CD4-positive, alpha-beta memory T cell (primary cell): Measurements from ENCODE around the gene SYTL3. TPM values are rescaled to one million over a fixed set of nuclear protein-coding genes. Genes with fewer than 3 reads are reported as not detected.
"Not testable (repeated sequence)": the region's sequence is repeated elsewhere in the genome, so short reads cannot be mapped to it uniquely, and the experiment has no call there.

Experiments used
- CTCF ChIA-PET: fragments of 350-600 bp; sonication (Branson Sonifier 250); formaldehyde crosslinking; loops from one replicate; lab custom pipeline; 2021; ENCODE audit warnings: inconsistent platforms; ENCODE audit not compliant: partially characterized antibody; lab: Charles Lee
- POLR2A ChIA-PET: fragments of 350-600 bp; sonication (Branson Sonifier 250); formaldehyde crosslinking; loops from one replicate; lab custom pipeline; 2021; ENCODE audit not compliant: partially characterized antibody; lab: Charles Lee
- DNase-seq, 5 donors: peaks; one replicate each; pipeline versions ENCODE4 v3.0.0 to v3.0.0-alpha.2; 2020 to 2022; ENCODE audit warnings: mixed read lengths in 1 of 5
- H3K27ac ChIP-seq: one replicate; pipeline ENCODE4 v1.7.0; 2013; ENCODE audit warnings: low read depth, low read length
- H3K27me3 ChIP-seq: 2 replicates; pipeline ENCODE4 v1.7.0; 2013; ENCODE audit warnings: mild to moderate bottlenecking, low read length, moderate library complexity; ENCODE audit not compliant: insufficient read depth
- H3K36me3 ChIP-seq: 2 replicates; pipeline ENCODE4 v1.7.0; 2013; ENCODE audit warnings: mild to moderate bottlenecking, low read length, moderate library complexity; ENCODE audit not compliant: insufficient read depth
- H3K4me1 ChIP-seq: 2 replicates; pipeline ENCODE4 v1.7.0; 2013; ENCODE audit warnings: mild to moderate bottlenecking, low read length, moderate library complexity; ENCODE audit not compliant: insufficient read depth
- H3K4me3 ChIP-seq, 2 donors: one replicate each; pipeline ENCODE4 v1.7.0; 2013; ENCODE audit warnings: low read length in 2 of 2, mild to moderate bottlenecking in 1 of 2
- H3K9me3 ChIP-seq, 2 donors: one replicate each; pipeline ENCODE4 v1.7.0; 2013; ENCODE audit warnings: low read length in 2 of 2, control low read depth in 1 of 2; ENCODE audit not compliant: control insufficient read depth in 1 of 2
- H3K27ac Mint-ChIP-seq, 7 donors: one replicate each; pipeline ENCODE4 v1.8.0; 2020 to 2021; ENCODE audit warnings: mixed read lengths in 7 of 7, mild to moderate bottlenecking in 6 of 7, inconsistent platforms in 3 of 7, moderate library complexity in 3 of 7
- H3K27me3 Mint-ChIP-seq, 2 donors: one replicate each; pipeline ENCODE4 v1.8.0; 2020 to 2021; ENCODE audit warnings: mixed read lengths in 2 of 2
- H3K36me3 Mint-ChIP-seq, 2 donors: one replicate each; pipeline ENCODE4 v1.8.0; 2020 to 2021; ENCODE audit warnings: mixed read lengths in 2 of 2, inconsistent platforms in 1 of 2, mild to moderate bottlenecking in 1 of 2
- H3K4me1 Mint-ChIP-seq, 4 donors: one replicate each; pipeline ENCODE4 v1.8.0; 2020 to 2021; ENCODE audit warnings: mixed read lengths in 4 of 4, mild to moderate bottlenecking in 1 of 4
- H3K4me3 Mint-ChIP-seq, 8 donors: one replicate each; pipeline ENCODE4 v1.8.0; 2020 to 2021; ENCODE audit warnings: mixed read lengths in 8 of 8, mild to moderate bottlenecking in 7 of 8, moderate library complexity in 6 of 8, inconsistent platforms in 3 of 8
- H3K9me3 Mint-ChIP-seq, 8 donors: one replicate each; pipeline ENCODE4 v1.8.0; 2020 to 2021; ENCODE audit warnings: mixed read lengths in 8 of 8, mild to moderate bottlenecking in 5 of 8, inconsistent platforms in 3 of 8, moderate library complexity in 1 of 8
- intact Hi-C: fragments of 100-400 bp; cut with micrococcal nuclease; formaldehyde crosslinking; loops from one replicate; pipeline ENCODE4 v1.15.1; 2023
- polyA plus RNA-seq, 2 donors: library from polyadenylated mRNA; unstranded; fragments of 300-500 nt; fragmentation: Illumina TruSeq; gene quantifications; one replicate each; pipeline ENCODE4 v1.2.3, GENCODE V29; 2021
- total RNA-seq, 2 experiments: library from RNA; stranded (reverse); gene quantifications; one replicate each; pipeline ENCODE4 v1.2.3, GENCODE V29; 2021

SYTL3 gene
- total and polyA plus RNA-seq, 4 experiments from 2014 or later: 11.9 to 24.3 (median 17.8) TPM

DNA sequence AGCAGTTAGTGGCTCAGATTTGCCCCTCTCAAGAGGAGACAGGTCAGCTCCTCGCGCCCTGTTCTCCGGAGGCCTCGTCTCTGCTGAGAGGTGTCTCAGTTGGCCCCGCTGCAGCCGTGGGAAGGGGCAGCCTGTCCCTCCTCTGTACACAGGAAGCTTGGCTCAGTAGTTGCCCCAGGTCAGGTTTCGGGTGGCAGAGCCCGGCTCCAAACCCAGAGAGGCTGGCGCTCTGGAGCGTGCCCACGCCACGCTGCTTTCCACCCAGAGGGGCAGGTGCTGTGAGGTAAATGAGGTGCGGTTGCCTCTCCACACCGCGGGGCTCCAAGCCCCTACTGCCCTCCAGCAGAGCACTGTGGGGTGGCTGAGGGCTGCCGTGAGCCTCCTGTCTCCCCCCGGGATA is 21.3 kb upstream of the SYTL3 start:
- Mint-ChIP-seq H3K27me3 (no peaks in the 10 kb centered on the region), H3K4me3 (no peak overlapping the region), H3K4me1 (peaks cover 11 to 24% (median 22%) of the 10 kb centered on the region in 4 donors), H3K9me3 (no peaks in the 10 kb centered on the region), H3K27ac (peak overlapping the region in 2 of 7 donors; percentile 36 to 59), H3K36me3 (peaks cover 59 to 85% of the 10 kb centered on the region in 2 donors)
- H3K36me3 ChIP-seq: peaks cover 76% of the 10 kb centered on the region
- H3K4me3 ChIP-seq: no peak overlapping the region
- H3K27me3 ChIP-seq: no peaks in the 10 kb centered on the region
- no peak overlapping the region for H3K27ac ChIP-seq
- peaks cover 6% of the 10 kb centered on the region for H3K4me1 ChIP-seq
- intact Hi-C loops: no loop called here
- ChIA-PET CTCF (interaction anchor here (1.1 to 2.1 kb wide), 3 partner anchors 31 to 63 kb away, joined by 3 to 10 read pairs (median 8); no protein-coding TSS in a partner anchor), POLR2A (interaction anchor here (1.5 kb wide), 1 partner anchor 16 kb away, joined by 4 read pairs; the partner anchor contains the start of gene DYNLT1)
- H3K9me3 ChIP-seq: no peaks in the 10 kb centered on the region
- peak in 1 of 5 donors; percentile 12 for DNase-seq

DNA sequence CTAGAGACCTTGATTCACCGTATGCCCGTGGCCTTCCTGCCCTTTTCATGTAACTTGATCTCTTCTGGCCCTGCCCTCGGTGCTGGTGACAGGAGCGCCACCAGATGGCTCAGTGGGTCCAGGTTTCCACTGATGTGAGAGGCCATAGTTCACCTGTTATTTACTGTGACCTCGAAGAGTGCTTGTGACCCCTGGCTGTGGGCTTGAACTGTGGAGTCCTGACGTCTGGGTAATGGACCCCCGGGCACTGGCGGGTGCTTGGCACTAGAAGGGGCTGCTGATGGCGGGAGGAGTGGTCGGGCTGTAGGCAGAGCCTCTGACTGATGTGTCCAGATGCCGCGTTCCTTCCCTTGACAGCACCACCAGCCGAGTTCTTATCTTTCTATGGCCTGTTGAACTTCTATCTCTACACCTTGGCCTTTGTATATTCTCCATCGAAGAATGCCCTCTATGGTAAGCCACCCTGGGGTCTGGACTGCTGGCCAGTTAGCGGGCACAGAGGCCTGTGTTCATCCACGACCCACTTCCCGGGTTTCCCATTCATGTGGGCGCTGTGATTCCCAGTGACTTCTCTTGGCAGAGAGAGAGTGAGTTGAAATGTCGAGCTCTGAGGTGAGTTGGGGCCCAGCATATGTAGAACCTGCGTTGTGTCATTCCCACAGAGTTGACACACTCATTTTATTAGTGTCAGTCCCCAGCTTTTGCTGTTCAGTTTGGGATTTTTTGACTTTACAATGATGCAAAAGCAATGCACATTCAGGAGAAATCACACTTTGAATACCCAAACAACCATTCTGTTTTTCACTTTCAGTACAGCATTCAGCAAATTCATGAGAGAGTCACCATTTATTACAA is 20.3 kb upstream of the SYTL3 start:
- Mint-ChIP-seq H3K9me3 (no peaks in the 10 kb centered on the region), H3K4me3 (peak overlapping the region in 1 of 8 donors; percentile 10), H3K4me1 (peaks cover 11 to 31% (median 25%) of the 10 kb centered on the region in 4 donors), H3K36me3 (peaks cover 53 to 83% of the 10 kb centered on the region in 2 donors), H3K27me3 (no peaks in the 10 kb centered on the region), H3K27ac (peak overlapping the region; percentile 62 to 88 (median 83))
- Histone ChIP-seq H3K4me1 (peaks cover 12% of the 10 kb centered on the region), H3K4me3 (no peak overlapping the region), H3K27ac (no peak overlapping the region), H3K27me3 (no peaks in the 10 kb centered on the region), H3K36me3 (peaks cover 70% of the 10 kb centered on the region), H3K9me3 (no peaks in the 10 kb centered on the region)
- peak in 3 of 5 donors; percentile 23 to 43 (median 33) for DNase-seq
- intact Hi-C loops: loop anchor here (1.0 kb wide), 1 partner anchor 62 kb away; no protein-coding TSS in a partner anchor
- ChIA-PET POLR2A (interaction anchor here (0.6 to 1.5 kb wide), 5 partner anchors 9 to 809 kb away, joined by 3 to 6 read pairs (median 4); partner anchors contain the start of gene DYNLT1), CTCF (interaction anchor here (1.1 to 2.8 kb wide), 7 partner anchors 14 to 62 kb away, joined by 3 to 20 read pairs (median 5); no protein-coding TSS in a partner anchor)

DNA sequence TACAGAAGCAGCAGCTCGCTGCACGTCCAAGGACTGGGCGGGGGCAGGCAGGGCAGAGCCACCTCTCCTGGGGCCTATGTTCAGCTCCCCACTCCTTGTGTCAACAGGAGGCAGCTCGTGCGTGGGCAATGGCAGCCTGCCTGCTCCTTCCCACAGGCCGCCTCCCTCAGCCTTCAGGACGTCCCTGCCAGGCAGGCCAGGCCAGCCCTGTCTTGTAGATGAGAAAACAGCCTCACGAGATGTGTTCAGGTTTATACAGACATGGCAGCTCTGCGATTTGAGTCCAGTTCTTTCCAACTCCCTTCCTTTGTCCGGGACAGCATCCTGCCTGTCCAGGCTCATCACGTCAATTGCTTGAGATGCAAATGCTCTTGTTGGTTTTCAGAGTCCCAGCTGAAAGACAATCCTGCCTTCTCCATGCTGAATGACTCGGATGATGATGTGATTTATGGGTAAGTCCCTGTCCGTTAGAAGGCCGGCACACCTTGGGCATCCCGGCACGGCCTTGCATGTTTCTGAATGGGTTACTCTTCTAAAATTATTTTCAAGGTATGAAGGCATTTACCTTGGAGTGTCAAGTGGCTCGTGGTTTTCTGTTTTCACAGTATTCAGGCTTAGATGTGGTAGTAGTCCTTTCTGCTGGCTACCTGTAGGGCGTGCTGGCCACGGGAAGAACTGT is 18.8 kb upstream of the SYTL3 start:
- peaks cover 20 to 46% (median 35%) of the 10 kb centered on the region in 4 donors for H3K4me1 Mint-ChIP-seq
- H3K9me3 ChIP-seq: no peaks in the 10 kb centered on the region
- H3K27ac Mint-ChIP-seq: peak overlapping the region; percentile 68 to 96 (median 88)
- H3K27ac ChIP-seq: no peak overlapping the region
- POLR2A ChIA-PET: interaction anchor here (0.9 to 1.4 kb wide), 5 partner anchors 8 to 60 kb away, joined by 3 to 4 read pairs (median 3); partner anchors contain the start of gene DYNLT1
- DNase-seq: peak in 1 of 5 donors; percentile 7
- H3K36me3 Mint-ChIP-seq: peaks cover 55 to 85% of the 10 kb centered on the region in 2 donors
- CTCF ChIA-PET: interaction anchor here (0.7 to 2.8 kb wide), 6 partner anchors 12 to 60 kb away, joined by 3 to 20 read pairs (median 3); no protein-coding TSS in a partner anchor
- peaks cover 64% of the 10 kb centered on the region for H3K36me3 ChIP-seq
- no peak overlapping the region for H3K4me3 Mint-ChIP-seq
- peaks cover 24% of the 10 kb centered on the region for H3K4me1 ChIP-seq
- no peaks in the 10 kb centered on the region for H3K27me3 ChIP-seq
- H3K27me3 Mint-ChIP-seq: no peaks in the 10 kb centered on the region
- H3K4me3 ChIP-seq: no peak overlapping the region
- H3K9me3 Mint-ChIP-seq: no peaks in the 10 kb centered on the region
- intact Hi-C loops: no loop called here

DNA sequence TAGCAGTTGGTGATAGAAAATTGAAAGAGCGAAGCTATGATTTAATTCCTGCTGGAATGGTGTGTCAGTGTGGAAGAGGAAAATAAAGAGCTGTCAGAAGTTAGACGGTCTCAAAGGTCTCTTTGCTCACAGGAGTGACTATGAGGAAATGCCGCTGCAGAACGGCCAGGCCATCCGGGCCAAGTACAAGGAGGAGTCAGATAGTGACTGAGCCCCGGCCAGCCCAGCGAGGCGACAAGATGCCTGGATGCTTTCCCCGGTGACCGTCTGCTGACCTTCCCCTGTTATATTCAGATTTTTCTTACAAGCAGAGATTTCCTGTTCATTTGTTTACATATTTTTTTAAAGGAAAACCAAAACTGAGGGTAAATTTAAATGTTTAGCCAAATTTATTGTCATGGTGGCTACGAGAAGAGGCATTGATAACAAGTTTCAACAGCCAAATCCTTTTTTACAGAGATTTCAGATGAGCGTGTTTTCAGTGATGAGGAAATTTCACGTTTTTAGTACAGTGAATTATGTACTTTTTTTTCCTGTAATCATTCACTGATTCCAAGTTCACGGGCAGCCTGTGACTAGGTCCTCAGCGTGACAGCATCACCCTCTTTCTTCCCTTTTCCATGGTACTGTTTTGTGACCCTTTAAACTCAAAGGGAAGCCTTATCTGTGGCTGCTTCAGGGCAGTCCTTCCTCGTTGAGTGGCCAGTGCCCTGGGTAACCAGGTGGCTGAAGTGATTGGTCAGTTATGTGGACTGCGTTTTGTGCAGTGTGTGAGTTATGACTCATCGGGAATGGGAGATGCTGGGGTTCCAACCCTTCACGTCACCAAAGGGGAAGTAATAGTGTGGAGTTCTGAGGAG is 17.9 kb upstream of the SYTL3 start:
- no peaks in the 10 kb centered on the region for H3K9me3 ChIP-seq
- Mint-ChIP-seq H3K36me3 (peaks cover 55 to 85% of the 10 kb centered on the region in 2 donors), H3K27ac (peak overlapping the region; percentile 68 to 96 (median 94)), H3K4me3 (no peak overlapping the region), H3K9me3 (no peaks in the 10 kb centered on the region), H3K4me1 (peaks cover 24 to 52% (median 40%) of the 10 kb centered on the region in 4 donors), H3K27me3 (no peaks in the 10 kb centered on the region)
- peaks cover 63% of the 10 kb centered on the region for H3K36me3 ChIP-seq
- H3K27me3 ChIP-seq: no peaks in the 10 kb centered on the region
- peak in 1 of 5 donors; percentile 12 for DNase-seq
- CTCF ChIA-PET: interaction anchor here (2.8 kb wide), 1 partner anchor 59 kb away, joined by 20 read pairs; no protein-coding TSS in a partner anchor
- POLR2A ChIA-PET: interaction anchor here (1.1 to 1.6 kb wide), 2 partner anchors 12 to 21 kb away, joined by 5 to 11 read pairs; partner anchors contain the start of gene DYNLT1
- H3K4me1 ChIP-seq: peaks cover 31% of the 10 kb centered on the region
- H3K4me3 ChIP-seq: no peak overlapping the region
- no peak overlapping the region for H3K27ac ChIP-seq
- intact Hi-C loops: no loop called here

- peaks cover 27 to 52% (median 44%) of the 10 kb centered on the region in 4 donors for H3K4me1 Mint-ChIP-seq
- H3K27me3 Mint-ChIP-seq, intact Hi-C loops, H3K4me3 Mint-ChIP-seq, H3K27ac ChIP-seq, DNase-seq, H3K27me3 ChIP-seq, H3K9me3 ChIP-seq, H3K4me3 ChIP-seq, H3K9me3 Mint-ChIP-seq: not testable (repeated sequence)
- peak overlapping the region; percentile 57 to 94 (median 83) for H3K27ac Mint-ChIP-seq
- POLR2A ChIA-PET: interaction anchor here (1.1 to 1.6 kb wide), 2 partner anchors 11 to 20 kb away, joined by 5 to 11 read pairs; partner anchors contain the start of gene DYNLT1
- peaks cover 55 to 85% of the 10 kb centered on the region in 2 donors for H3K36me3 Mint-ChIP-seq
- peaks cover 39% of the 10 kb centered on the region for H3K4me1 ChIP-seq
- H3K36me3 ChIP-seq: peaks cover 63% of the 10 kb centered on the region
- CTCF ChIA-PET: interaction anchor here (1.0 kb wide), 1 partner anchor 59 kb away, joined by 6 read pairs; no protein-coding TSS in a partner anchor
Measured at GRCh38 chr6:158632538-158633119, 17.2 kb upstream of the SYTL3 start.

DNA sequence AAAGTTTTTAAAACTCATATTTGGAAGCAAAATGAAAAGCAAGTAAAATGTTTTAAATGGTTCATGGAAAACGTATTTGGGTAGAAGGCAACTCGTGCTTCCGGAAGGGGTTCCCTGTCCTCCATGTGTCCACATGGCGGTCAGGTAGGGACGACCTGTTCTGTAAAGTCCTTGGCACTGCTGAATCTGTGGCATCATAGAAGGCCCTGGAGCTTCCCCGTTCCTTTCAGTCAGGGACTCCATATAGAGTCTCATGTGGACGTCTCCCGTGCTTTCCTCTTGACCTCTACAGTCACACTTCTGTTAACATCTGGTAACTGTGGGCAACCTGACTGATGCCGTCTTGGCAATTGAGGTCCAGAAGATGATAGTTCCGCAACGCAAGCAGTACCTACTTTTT is 16.7 kb upstream of the SYTL3 start:
- Mint-ChIP-seq H3K27me3 (no peaks in the 10 kb centered on the region), H3K27ac (peak overlapping the region in 6 of 7 donors; percentile 75 to 90 (median 84)), H3K9me3 (no peaks in the 10 kb centered on the region), H3K4me1 (peaks cover 29 to 52% (median 43%) of the 10 kb centered on the region in 4 donors), H3K36me3 (peaks cover 51 to 82% of the 10 kb centered on the region in 2 donors), H3K4me3 (no peak overlapping the region)
- DNase-seq: no peak
- Histone ChIP-seq H3K27me3 (no peaks in the 10 kb centered on the region), H3K9me3 (no peaks in the 10 kb centered on the region), H3K27ac (no peak overlapping the region), H3K4me3 (no peak overlapping the region), H3K36me3 (peaks cover 60% of the 10 kb centered on the region), H3K4me1 (peaks cover 43% of the 10 kb centered on the region)
- intact Hi-C loops: no loop called here
- ChIA-PET CTCF (interaction anchor here (1.0 kb wide), 1 partner anchor 58 kb away, joined by 6 read pairs; no protein-coding TSS in a partner anchor), POLR2A (interaction anchor here (1.1 to 1.6 kb wide), 2 partner anchors 11 to 20 kb away, joined by 5 to 11 read pairs; partner anchors contain the start of gene DYNLT1)
